T-cell (primary cell): ENCODE results near the gene RRAD. TPM values are rescaled to one million over a fixed set of nuclear protein-coding genes. Genes with fewer than 3 reads are reported as not detected.

Source experiments
- ATAC-seq, 4 experiments: fragments of 200-7000 bp in 3 of 4; fragments of 150-1000 bp in 1 of 4; cut with Tn5 transposase; replicated peaks in 1 of 4; 1 replicate in 3 of 4; 2 replicates in 1 of 4; pipeline ENCODE4 v1.10.0; 2021; ENCODE audit warnings: moderate library complexity in 3 of 4, mild to moderate bottlenecking in 2 of 4, moderate number of reproducible peaks in 1 of 4
- CTCF ChIA-PET, 2 donors: fragments of 300-600 bp; sonication (Branson Sonifier 250); formaldehyde crosslinking; loops; one replicate each; lab custom pipeline; 2022; ENCODE audit warnings: antibody characterized with exemption in 2 of 2; lab: Charles Lee
- POLR2A ChIA-PET, 2 donors: fragments of 300-600 bp; sonication (Branson Sonifier 250); formaldehyde crosslinking; loops; one replicate each; lab custom pipeline; 2022; ENCODE audit warnings: antibody characterized with exemption in 2 of 2; lab: Charles Lee
- DNase-seq, 35 experiments: peaks; one replicate each; pipeline versions ENCODE4 v3.0.0 to v3.0.0-alpha.2; 2013 to 2023
- H3K27ac ChIP-seq: one replicate; pipeline ENCODE4 v1.5.1; 2013; ENCODE audit warnings: low read length
- H3K27me3 ChIP-seq, 2 experiments: replicated peaks in 1 of 2; 1 replicate in 1 of 2; 2 replicates in 1 of 2; pipeline versions ENCODE4 v1.6.1 to v1.7.0; 2013; ENCODE audit warnings: low read length in 1 of 2, mixed read lengths in 1 of 2; ENCODE audit not compliant: control insufficient read depth in 2 of 2, insufficient read depth in 2 of 2; ENCODE audit errors: extremely low read depth in 1 of 2
- H3K36me3 ChIP-seq, 2 donors: 1 replicate in 1 of 2; 2 replicates in 1 of 2; pipeline versions ENCODE4 v1.6.1 to v1.7.0; 2013; ENCODE audit warnings: low read length in 1 of 2; ENCODE audit not compliant: control insufficient read depth in 2 of 2, insufficient read depth in 1 of 2; ENCODE audit errors: extremely low read depth in 1 of 2
- H3K4me1 ChIP-seq, 2 experiments: 1 replicate in 1 of 2; 2 replicates in 1 of 2; pipeline versions ENCODE4 v1.6.1 to v1.7.0; 2013; ENCODE audit warnings: low read length in 2 of 2, mixed read lengths in 1 of 2; ENCODE audit not compliant: insufficient read depth in 2 of 2, control insufficient read depth in 1 of 2; ENCODE audit errors: extremely low read depth in 1 of 2
- H3K4me3 ChIP-seq, 2 donors: 1 replicate in 1 of 2; 2 replicates in 1 of 2; pipeline versions ENCODE4 v1.5.1 to v1.7.0; 2013; ENCODE audit warnings: mild to moderate bottlenecking in 2 of 2, low read length in 1 of 2, moderate library complexity in 1 of 2; ENCODE audit not compliant: control insufficient read depth in 1 of 2; ENCODE audit errors: extremely low read depth in 1 of 2
- H3K9me3 ChIP-seq: 2 replicates; pipeline ENCODE4 v1.7.0; 2013
- H3K27ac Mint-ChIP-seq, 2 donors: one replicate each; pipeline ENCODE4 v1.8.0; 2020 to 2021; ENCODE audit warnings: mild to moderate bottlenecking in 2 of 2, mixed read lengths in 2 of 2
- H3K27me3 Mint-ChIP-seq, 2 donors: one replicate each; pipeline ENCODE4 v1.8.0; 2021 to 2022; ENCODE audit warnings: mixed read lengths in 2 of 2
- H3K36me3 Mint-ChIP-seq: one replicate; pipeline ENCODE4 v1.8.0; 2021; ENCODE audit warnings: mixed read lengths
- H3K4me1 Mint-ChIP-seq, 3 donors: one replicate each; pipeline ENCODE4 v1.8.0; 2020 to 2022; ENCODE audit warnings: mixed read lengths in 3 of 3, mild to moderate bottlenecking in 1 of 3
- H3K4me3 Mint-ChIP-seq, 3 donors: one replicate each; pipeline ENCODE4 v1.8.0; 2020 to 2022; ENCODE audit warnings: mild to moderate bottlenecking in 3 of 3, mixed read lengths in 3 of 3, moderate library complexity in 3 of 3
- H3K9me3 Mint-ChIP-seq, 3 donors: one replicate each; pipeline ENCODE4 v1.8.0; 2020 to 2022; ENCODE audit warnings: mixed read lengths in 3 of 3
- WGBS: methylation state at CpG from one replicate; pipeline ENCODE4 v1.1.5; 2013; ENCODE audit warnings: missing lambda C conversion rate; ENCODE audit not compliant: insufficient coverage; 5-methylcytosine and 5-hydroxymethylcytosine counted together
- total RNA-seq, 35 experiments: library from RNA in 6 of 35; stranded (reverse) in 6 of 35; fragments of 120-200 nt in 1 of 35; gene quantifications; one replicate each; pipeline versions ENCODE4 v1.2.1 to v1.2.4 and lab custom pipeline; 2013 to 2026

Gene RRAD
- total RNA-seq, 5 donors from 2014 or later (not counting 1 experiment from before 2014, with no cell fraction given) = 0.28 to 1.1 (median 0.53) TPM; not detected in 1

- no peak for ATAC-seq
- POLR2A ChIA-PET = no interaction called here
These were observed 51.7 kb downstream of the RRAD start for GRCh38 chr16:66873685-66874055.

GRCh38 chr16:66872943-66873684, 52.2 kb downstream of the RRAD start:
- no peaks in the 10 kb centered on the region for H3K36me3 Mint-ChIP-seq
- DNase-seq = peak; percentile 66 to 94 (median 77)

More at GRCh38 chr16:66873685-66874055, 51.7 kb downstream of the RRAD start:
- H3K27me3 Mint-ChIP-seq = no peaks in the 10 kb centered on the region
- Histone ChIP-seq H3K4me3 (no peak overlapping the region), H3K27me3 (no peaks in the 10 kb centered on the region), H3K4me1 (peaks cover 0 to 29% of the 10 kb centered on the region in 2 experiments), H3K9me3 (no peaks in the 10 kb centered on the region), H3K27ac (peak overlapping the region; percentile 42), H3K36me3 (no peaks in the 10 kb centered on the region)
- H3K27ac Mint-ChIP-seq = no peak overlapping the region
- no peaks in the 10 kb centered on the region for H3K36me3 Mint-ChIP-seq
- H3K4me3 Mint-ChIP-seq = peak overlapping the region in 1 of 3 donors; percentile 83
- CTCF ChIA-PET = interaction anchor here in 1 of 2 donors (1.2 to 1.7 kb wide), 3 partner anchors 8 to 311 kb away, joined by 4 to 16 read pairs (median 8); partner anchors contain the start of gene NAE1
- no peak for DNase-seq
- H3K4me1 Mint-ChIP-seq = peaks cover 25 to 37% (median 26%) of the 10 kb centered on the region in 3 donors
- no peaks in the 10 kb centered on the region for H3K9me3 Mint-ChIP-seq

GRCh38 chr16:66872559-66872942, 52.8 kb downstream of the RRAD start:
- Histone ChIP-seq H3K4me1 (peaks cover 0 to 34% of the 10 kb centered on the region in 2 experiments), H3K9me3 (no peaks in the 10 kb centered on the region), H3K36me3 (no peaks in the 10 kb centered on the region), H3K27ac (peak overlapping the region; percentile 42), H3K27me3 (no peaks in the 10 kb centered on the region), H3K4me3 (peak overlapping the region; percentile 44 to 61)
- no peak for DNase-seq
- H3K4me1 Mint-ChIP-seq = peaks cover 21 to 32% (median 23%) of the 10 kb centered on the region in 3 donors
- peak overlapping the region; percentile 60 to 83 (median 73) for H3K4me3 Mint-ChIP-seq
- peak overlapping the region; percentile 74 to 86 for H3K27ac Mint-ChIP-seq
- ChIA-PET POLR2A (no interaction called here), CTCF (interaction anchor here in 1 of 2 donors (0.7 to 1.7 kb wide), 6 partner anchors 9 to 1569 kb away, joined by 3 to 16 read pairs (median 4); partner anchors contain the start of gene NAE1)
- H3K9me3 Mint-ChIP-seq = no peaks in the 10 kb centered on the region
- no peaks in the 10 kb centered on the region for H3K36me3 Mint-ChIP-seq
- no CpG with 5 or more reads among the region's 4 CpGs for WGBS
- H3K27me3 Mint-ChIP-seq = no peaks in the 10 kb centered on the region
- no peak for ATAC-seq

More at GRCh38 chr16:66872943-66873684, 52.2 kb downstream of the RRAD start:
- Histone ChIP-seq H3K4me1 (peaks cover 0 to 29% of the 10 kb centered on the region in 2 experiments), H3K27me3 (no peaks in the 10 kb centered on the region), H3K27ac (peak overlapping the region; percentile 42), H3K4me3 (peak overlapping the region; percentile 44 to 61), H3K9me3 (no peaks in the 10 kb centered on the region), H3K36me3 (no peaks in the 10 kb centered on the region)
- Mint-ChIP-seq H3K4me1 (peaks cover 20 to 32% (median 21%) of the 10 kb centered on the region in 3 donors), H3K27ac (peak overlapping the region; percentile 74 to 86), H3K27me3 (no peaks in the 10 kb centered on the region), H3K9me3 (no peaks in the 10 kb centered on the region), H3K4me3 (peak overlapping the region; percentile 60 to 83 (median 73))
- WGBS = 3% methylated on average over 37 of the region's 39 CpGs
- peak; percentile 89 to 92 (median 91) for ATAC-seq
- CTCF ChIA-PET = interaction anchor here in 1 of 2 donors (0.8 to 1.7 kb wide), 5 partner anchors 9 to 310 kb away, joined by 3 to 16 read pairs (median 4); partner anchors contain the start of gene NAE1
- POLR2A ChIA-PET = no interaction called here

GRCh38 chr16:66871840-66872239, 53.5 kb downstream of the RRAD start:
- ChIA-PET CTCF (interaction anchor here in 1 of 2 donors (0.7 to 1.7 kb wide), 4 partner anchors 10 to 1569 kb away, joined by 3 to 16 read pairs (median 6); partner anchors contain the start of gene NAE1), POLR2A (no interaction called here)
- Mint-ChIP-seq H3K36me3 (no peaks in the 10 kb centered on the region), H3K9me3 (no peaks in the 10 kb centered on the region), H3K4me3 (peak overlapping the region in 1 of 3 donors; percentile 83), H3K4me1 (peaks cover 21 to 32% (median 24%) of the 10 kb centered on the region in 3 donors), H3K27ac (peak overlapping the region in 1 of 2 donors; percentile 61), H3K27me3 (no peaks in the 10 kb centered on the region)
- H3K9me3 ChIP-seq = no peaks in the 10 kb centered on the region
- no peak overlapping the region for H3K4me3 ChIP-seq
- ATAC-seq (no peak), DNase-seq (no peak)
- WGBS = no CpG with 5 or more reads among the region's 3 CpGs
- no peaks in the 10 kb centered on the region for H3K27me3 ChIP-seq
- no peak overlapping the region for H3K27ac ChIP-seq
- H3K36me3 ChIP-seq = no peaks in the 10 kb centered on the region
- peaks cover 0 to 34% of the 10 kb centered on the region in 2 experiments for H3K4me1 ChIP-seq

Other genes starting within 250 kb of the RRAD start
- gene CMTM4, start 228.8 kb downstream of the RRAD start, total RNA-seq = 1 to 10 TPM; 1.1 to 2.3 (median 1.8) TPM
- 10 to 100 TPM; 69.9 to 92.1 (median 81.3) TPM for gene DYNC1LI2, start 173.9 kb downstream of the RRAD start, total RNA-seq
- under 1 TPM in 2 of 5 donors, not detected in 3; 0.10 to 0.12 TPM for gene TERB1, start 124.0 kb downstream of the RRAD start, total RNA-seq
- gene NAE1, start 94.6 kb downstream of the RRAD start, total RNA-seq = 10 to 100 TPM; 67.8 to 93.2 (median 75.0) TPM
- gene CA7, start 81.1 kb downstream of the RRAD start, total RNA-seq = not detected
- 10 to 100 TPM in 3 of 5 donors, 1 to 10 TPM in 2; 7.1 to 16.5 (median 12.5) TPM for gene PDP2, start 45.0 kb downstream of the RRAD start, total RNA-seq
- not detected for gene CDH16, start 6.7 kb downstream of the RRAD start, total RNA-seq
- gene CIAO2B, start 8.9 kb upstream of the RRAD start, total RNA-seq = 10 to 100 TPM; 55.3 to 66.8 (median 62.4) TPM
- gene CES2, start 10.0 kb upstream of the RRAD start, total RNA-seq = 10 to 100 TPM; 35.3 to 56.5 (median 50.2) TPM
- gene CES3, start 35.7 kb upstream of the RRAD start, total RNA-seq = under 1 TPM; 0.10 to 0.88 (median 0.58) TPM
- gene CES4A, start 63.1 kb upstream of the RRAD start, total RNA-seq = 10 to 100 TPM; 12.4 to 20.7 (median 17.0) TPM
- 100 to 1,000 TPM in 2 of 5 donors, 10 to 100 TPM in 3; 80.0 to 115 (median 96.5) TPM for gene CBFB, start 103.6 kb upstream of the RRAD start, total RNA-seq
- gene PHAF1, start 184.4 kb upstream of the RRAD start, total RNA-seq = 10 to 100 TPM; 19.4 to 23.0 (median 20.1) TPM
- 1 to 10 TPM; 3.0 to 9.5 (median 4.9) TPM for gene B3GNT9, start 225.5 kb upstream of the RRAD start, total RNA-seq
- 100 to 1,000 TPM in 3 of 5 donors, 10 to 100 TPM in 2; 58.3 to 179 (median 123) TPM for gene TRADD, start 234.4 kb upstream of the RRAD start, total RNA-seq
- gene FBXL8, start 234.4 kb upstream of the RRAD start, total RNA-seq = 10 to 100 TPM; 18.5 to 69.7 (median 43.7) TPM
- gene HSF4, start 239.2 kb upstream of the RRAD start, total RNA-seq = 10 to 100 TPM; 22.3 to 66.3 (median 39.1) TPM
- gene NOL3, start 245.0 kb upstream of the RRAD start, total RNA-seq = 1 to 10 TPM; 2.1 to 8.0 (median 5.2) TPM